ENCODE results near the gene TFAM. TPM values are rescaled to one million over a fixed set of nuclear protein-coding genes. Genes with fewer than 3 reads are reported as not detected.

Gene TFAM
- total RNA-seq, 1 experiment from 2014 or later: 74.4 TPM

- TF ChIP-seq, protein P1, sequence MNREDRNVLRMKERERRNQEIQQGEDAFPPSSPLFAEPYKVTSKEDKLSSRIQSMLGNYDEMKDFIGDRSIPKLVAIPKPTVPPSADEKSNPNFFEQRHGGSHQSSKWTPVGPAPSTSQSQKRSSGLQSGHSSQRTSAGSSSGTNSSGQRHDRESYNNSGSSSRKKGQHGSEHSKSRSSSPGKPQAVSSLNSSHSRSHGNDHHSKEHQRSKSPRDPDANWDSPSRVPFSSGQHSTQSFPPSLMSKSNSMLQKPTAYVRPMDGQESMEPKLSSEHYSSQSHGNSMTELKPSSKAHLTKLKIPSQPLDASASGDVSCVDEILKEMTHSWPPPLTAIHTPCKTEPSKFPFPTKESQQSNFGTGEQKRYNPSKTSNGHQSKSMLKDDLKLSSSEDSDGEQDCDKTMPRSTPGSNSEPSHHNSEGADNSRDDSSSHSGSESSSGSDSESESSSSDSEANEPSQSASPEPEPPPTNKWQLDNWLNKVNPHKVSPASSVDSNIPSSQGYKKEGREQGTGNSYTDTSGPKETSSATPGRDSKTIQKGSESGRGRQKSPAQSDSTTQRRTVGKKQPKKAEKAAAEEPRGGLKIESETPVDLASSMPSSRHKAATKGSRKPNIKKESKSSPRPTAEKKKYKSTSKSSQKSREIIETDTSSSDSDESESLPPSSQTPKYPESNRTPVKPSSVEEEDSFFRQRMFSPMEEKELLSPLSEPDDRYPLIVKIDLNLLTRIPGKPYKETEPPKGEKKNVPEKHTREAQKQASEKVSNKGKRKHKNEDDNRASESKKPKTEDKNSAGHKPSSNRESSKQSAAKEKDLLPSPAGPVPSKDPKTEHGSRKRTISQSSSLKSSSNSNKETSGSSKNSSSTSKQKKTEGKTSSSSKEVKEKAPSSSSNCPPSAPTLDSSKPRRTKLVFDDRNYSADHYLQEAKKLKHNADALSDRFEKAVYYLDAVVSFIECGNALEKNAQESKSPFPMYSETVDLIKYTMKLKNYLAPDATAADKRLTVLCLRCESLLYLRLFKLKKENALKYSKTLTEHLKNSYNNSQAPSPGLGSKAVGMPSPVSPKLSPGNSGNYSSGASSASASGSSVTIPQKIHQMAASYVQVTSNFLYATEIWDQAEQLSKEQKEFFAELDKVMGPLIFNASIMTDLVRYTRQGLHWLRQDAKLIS (CRISPR knock-in tag; IDR thresholded peaks at IDR 0.05; ENCODE audit: borderline replicate concordance): no peak; the same call in 1 of the 2 replicates
- TF ChIP-seq ARID4B (CRISPR knock-in tag; IDR thresholded peaks at IDR 0.05; ENCODE audit: borderline replicate concordance) (no peak), ZNF232 (CRISPR knock-in tag; IDR thresholded peaks at IDR 0.05) (no peak; the same call in 1 of the 2 replicates), SMAD3 (CRISPR knock-in tag; IDR thresholded peaks at IDR 0.05; ENCODE audit: borderline replicate concordance) (no peak), ZNF671 (CRISPR knock-in tag; IDR thresholded peaks at IDR 0.05) (no peak), CBFB (CRISPR knock-in tag; IDR thresholded peaks at IDR 0.05; ENCODE audit: low read depth) (no peak), FOXP1 (CRISPR knock-in tag; IDR thresholded peaks at IDR 0.05; ENCODE audit: borderline replicate concordance) (no peak; the same call in 1 of the 2 replicates), ZNF219 (CRISPR knock-in tag; IDR thresholded peaks at IDR 0.05; ENCODE audit: borderline replicate concordance) (no peak), ELF4 (CRISPR knock-in tag; IDR thresholded peaks at IDR 0.05; ENCODE audit: low read depth) (no peak), TEAD1 (CRISPR knock-in tag; IDR thresholded peaks at IDR 0.05) (no peak; the same call in none of the 2 replicates), TCF7 (CRISPR knock-in tag; IDR thresholded peaks at IDR 0.05; ENCODE audit: low read depth) (0 out of 2 replicates have a peak, but pooled peaks have one; percentile 20)
- TF ChIP-seq, protein P2, sequence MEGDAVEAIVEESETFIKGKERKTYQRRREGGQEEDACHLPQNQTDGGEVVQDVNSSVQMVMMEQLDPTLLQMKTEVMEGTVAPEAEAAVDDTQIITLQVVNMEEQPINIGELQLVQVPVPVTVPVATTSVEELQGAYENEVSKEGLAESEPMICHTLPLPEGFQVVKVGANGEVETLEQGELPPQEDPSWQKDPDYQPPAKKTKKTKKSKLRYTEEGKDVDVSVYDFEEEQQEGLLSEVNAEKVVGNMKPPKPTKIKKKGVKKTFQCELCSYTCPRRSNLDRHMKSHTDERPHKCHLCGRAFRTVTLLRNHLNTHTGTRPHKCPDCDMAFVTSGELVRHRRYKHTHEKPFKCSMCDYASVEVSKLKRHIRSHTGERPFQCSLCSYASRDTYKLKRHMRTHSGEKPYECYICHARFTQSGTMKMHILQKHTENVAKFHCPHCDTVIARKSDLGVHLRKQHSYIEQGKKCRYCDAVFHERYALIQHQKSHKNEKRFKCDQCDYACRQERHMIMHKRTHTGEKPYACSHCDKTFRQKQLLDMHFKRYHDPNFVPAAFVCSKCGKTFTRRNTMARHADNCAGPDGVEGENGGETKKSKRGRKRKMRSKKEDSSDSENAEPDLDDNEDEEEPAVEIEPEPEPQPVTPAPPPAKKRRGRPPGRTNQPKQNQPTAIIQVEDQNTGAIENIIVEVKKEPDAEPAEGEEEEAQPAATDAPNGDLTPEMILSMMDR (IDR thresholded peaks at IDR 0.05): no peak
Measured at GRCh38 chr10:58384999-58385783, at the start of gene TFAM (continued).

DNA sequence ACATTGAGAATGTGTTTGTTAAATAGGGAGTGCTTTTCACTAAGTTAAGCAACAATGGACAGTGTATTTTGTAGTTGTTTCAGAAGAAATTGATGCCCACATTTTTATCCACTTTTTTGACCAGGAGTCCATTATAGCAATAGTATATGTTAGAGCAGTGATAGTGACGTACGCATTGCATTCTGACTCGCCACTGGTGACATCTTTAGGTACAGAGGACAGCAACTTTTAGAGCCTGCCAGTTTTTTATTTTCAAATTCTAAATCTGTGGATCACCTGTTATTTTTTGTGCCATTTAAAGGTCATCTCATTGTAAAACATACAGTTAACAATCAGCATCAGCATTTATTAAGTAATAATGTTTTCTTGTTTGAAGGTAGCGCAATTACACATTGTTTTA, 49.0 kb upstream of the TFAM start:
- no peak overlapping the region for H3K27ac Mint-ChIP-seq
- peak overlapping the region; percentile 96 for H3K4me3 Mint-ChIP-seq
- TF ChIP-seq RORB (CRISPR knock-in tag; IDR thresholded peaks at IDR 0.05): no peak
- peaks cover 31% of the 10 kb centered on the region for H3K4me1 Mint-ChIP-seq
- H3K36me3 Mint-ChIP-seq: no peaks in the 10 kb centered on the region
- DNase-seq (ENCODE audit: low spot score) (no peak), ATAC-seq (no peak)
- no peaks in the 10 kb centered on the region for H3K27me3 Mint-ChIP-seq (ENCODE audit: low read depth)
- H3K9me3 Mint-ChIP-seq: no peaks in the 10 kb centered on the region
- ChIA-PET POLR2A (interaction anchor here (1.9 kb wide), 1 partner anchor 49 kb away, joined by 10 read pairs; the partner anchor contains the start of gene TFAM), CTCF (interaction anchor here (1.3 to 1.9 kb wide), 2 partner anchors 8 to 78 kb away, joined by 4 to 7 read pairs; no protein-coding TSS in a partner anchor)

All from WTC11 (cell line).